Mesenchymal stem cell (in vitro differentiated cells and primary cell): ENCODE results near the gene PAPPA2.

Experiments used
- DNase-seq: peaks from one replicate; pipeline ENCODE4 v3.0.0-alpha.2; 2013
- H2AFZ ChIP-seq: one replicate; pipeline ENCODE4 v1.6.1; 2013; ENCODE audit warnings: low read depth, mild to moderate bottlenecking, control low read depth, inconsistent platforms, low read length, moderate library complexity
- H2AK5ac ChIP-seq: 2 replicates; pipeline ENCODE4 v1.6.1; 2013; ENCODE audit warnings: low read length, moderate library complexity, mild to moderate bottlenecking, inconsistent platforms; ENCODE audit not compliant: severe bottlenecking
- H2BK120ac ChIP-seq: one replicate; pipeline ENCODE4 v1.6.1; 2013; ENCODE audit warnings: low read depth, mild to moderate bottlenecking, inconsistent platforms, low read length, moderate library complexity
- H2BK12ac ChIP-seq, 2 experiments: one replicate each; pipeline ENCODE4 v1.6.1; 2013; ENCODE audit warnings: inconsistent platforms in 2 of 2, low read length in 2 of 2, mild to moderate bottlenecking in 2 of 2, moderate library complexity in 2 of 2, control low read depth in 1 of 2
- H2BK15ac ChIP-seq: one replicate; pipeline ENCODE4 v1.6.1; 2013; ENCODE audit warnings: mild to moderate bottlenecking, low read depth, inconsistent platforms; ENCODE audit not compliant: poor library complexity, severe bottlenecking
- H2BK5ac ChIP-seq: 2 replicates; pipeline ENCODE4 v1.6.1; 2013; ENCODE audit warnings: low read depth, mild to moderate bottlenecking, low read length, control low read depth, inconsistent platforms; ENCODE audit not compliant: poor library complexity, severe bottlenecking
- H3K14ac ChIP-seq, 2 experiments: one replicate each; pipeline ENCODE4 v1.6.1; 2013; ENCODE audit warnings: inconsistent platforms in 2 of 2, low read length in 2 of 2, control low read depth in 1 of 2, mild to moderate bottlenecking in 1 of 2, moderate library complexity in 1 of 2
- H3K18ac ChIP-seq, 2 experiments: one replicate each; pipeline ENCODE4 v1.6.1; 2013; ENCODE audit warnings: inconsistent platforms in 2 of 2, low read length in 2 of 2, control low read depth in 1 of 2, low read depth in 1 of 2, mild to moderate bottlenecking in 1 of 2
- H3K23ac ChIP-seq, 2 experiments: one replicate each; pipeline ENCODE4 v1.6.1; 2013; ENCODE audit warnings: inconsistent platforms in 2 of 2, low read length in 2 of 2, mild to moderate bottlenecking in 2 of 2, moderate library complexity in 2 of 2, control low read depth in 1 of 2
- H3K27ac ChIP-seq: 2 replicates; pipeline ENCODE4 v1.5.1; 2013; ENCODE audit warnings: mild to moderate bottlenecking, moderate library complexity, low read length, control low read depth, inconsistent platforms; ENCODE audit not compliant: poor library complexity, severe bottlenecking
- H3K27me3 ChIP-seq, 2 experiments: 2 replicates each; pipeline versions ENCODE4 v1.6.1 to v1.7.0; 2013; ENCODE audit warnings: low read length in 2 of 2, mild to moderate bottlenecking in 2 of 2, moderate library complexity in 2 of 2, control low read depth in 1 of 2, inconsistent platforms in 1 of 2; ENCODE audit not compliant: control insufficient read depth in 1 of 2, insufficient read depth in 1 of 2
- H3K36me3 ChIP-seq, 2 experiments: 2 replicates each; pipeline versions ENCODE4 v1.6.1 to v1.7.0; 2013; ENCODE audit warnings: low read length in 2 of 2, control low read depth in 1 of 2, inconsistent platforms in 1 of 2, low read depth in 1 of 2, mild to moderate bottlenecking in 1 of 2; ENCODE audit not compliant: insufficient read depth in 2 of 2, control insufficient read depth in 1 of 2
- H3K4ac ChIP-seq, 2 experiments: one replicate each; pipeline ENCODE4 v1.6.1; 2013; ENCODE audit warnings: inconsistent platforms in 2 of 2, low read length in 2 of 2, mild to moderate bottlenecking in 2 of 2, moderate library complexity in 2 of 2, control low read depth in 1 of 2, low read depth in 1 of 2
- H3K4me1 ChIP-seq: 2 replicates; pipeline ENCODE4 v1.6.1; 2013; ENCODE audit warnings: low read depth, low read length, control low read depth; ENCODE audit not compliant: control insufficient read depth, insufficient read depth
- H3K4me2 ChIP-seq: 2 replicates; pipeline ENCODE4 v1.6.1; 2013; ENCODE audit warnings: low read length, mild to moderate bottlenecking, inconsistent platforms; ENCODE audit not compliant: poor library complexity, severe bottlenecking
- H3K4me3 ChIP-seq, 2 experiments: 2 replicates each; pipeline versions ENCODE4 v1.5.1 to v1.7.0; 2013; ENCODE audit warnings: low read length in 2 of 2, mild to moderate bottlenecking in 2 of 2, control low read depth in 1 of 2, low read depth in 1 of 2; ENCODE audit not compliant: insufficient read depth in 1 of 2
- H3K79me1 ChIP-seq: replicated peaks from 2 replicates; pipeline ENCODE4 v1.6.1; 2013; ENCODE audit warnings: mild to moderate bottlenecking, control low read depth, low read length, inconsistent platforms; ENCODE audit not compliant: poor library complexity, severe bottlenecking
- H3K9ac ChIP-seq: 2 replicates; pipeline ENCODE4 v1.7.0; 2013; ENCODE audit warnings: mild to moderate bottlenecking, low read length, moderate library complexity
- H3K9me3 ChIP-seq: 2 replicates; pipeline ENCODE4 v1.7.0; 2013; ENCODE audit warnings: mild to moderate bottlenecking, low read length; ENCODE audit not compliant: control insufficient read depth
- H4K8ac ChIP-seq: one replicate; pipeline ENCODE4 v1.6.1; 2013; ENCODE audit warnings: inconsistent platforms, mild to moderate bottlenecking, low read length, moderate library complexity
- H4K91ac ChIP-seq: one replicate; pipeline ENCODE4 v1.6.1; 2013; ENCODE audit warnings: mild to moderate bottlenecking, low read length, inconsistent platforms
- WGBS: methylation state at CpG from one replicate; pipeline ENCODE4 v1.1.7; 2013; ENCODE audit warnings: mixed read lengths; 5-methylcytosine and 5-hydroxymethylcytosine counted together

The PAPPA2 gene

DNA sequence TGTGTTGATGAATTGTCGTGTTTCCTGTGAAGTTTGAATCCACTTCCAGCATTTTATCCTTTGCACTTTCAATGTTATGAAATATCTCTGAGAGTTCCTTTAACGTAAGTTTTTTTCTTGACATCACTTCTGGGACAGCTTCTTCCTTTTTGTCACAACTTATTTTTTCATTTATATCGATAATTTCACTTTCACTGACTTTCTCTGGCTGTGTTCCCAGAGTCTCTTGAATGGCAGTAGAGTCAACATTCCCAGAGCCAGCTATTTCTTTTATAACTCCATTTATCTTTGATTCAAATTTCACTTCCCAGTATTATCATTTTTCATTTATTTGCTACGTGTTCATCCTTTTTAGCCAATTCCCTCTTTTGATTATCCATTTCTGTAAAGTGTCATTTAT lies 256.5 kb downstream of the PAPPA2 start:
- Histone ChIP-seq H3K4ac (no peak overlapping the region), H3K9ac (peak overlapping the region; percentile 57), H3K14ac (no peak overlapping the region), H3K27ac (no peak overlapping the region), H3K4me1 (no peaks in the 10 kb centered on the region), H2AK5ac (no peak overlapping the region), H2BK120ac (no peak overlapping the region), H3K4me3 (peak overlapping the region in 1 of 2 experiments; percentile 17), H3K27me3 (no peaks in the 10 kb centered on the region), H3K23ac (no peak overlapping the region), H2BK12ac (no peak overlapping the region), H3K4me2 (no peak overlapping the region), H4K8ac (no peak overlapping the region), H4K91ac (no peak overlapping the region), H2AFZ (no peak overlapping the region), H2BK15ac (no peak overlapping the region), H3K79me1 (no peaks in the 10 kb centered on the region), H2BK5ac (no peak overlapping the region), H3K36me3 (no peaks in the 10 kb centered on the region), H3K18ac (no peak overlapping the region), H3K9me3 (no peaks in the 10 kb centered on the region)
- WGBS, result 76% methylated on average over 3 of the region's 4 CpGs
- no peak for DNase-seq

GRCh38 chr1:176720838-176721237 lies 257.9 kb downstream of the PAPPA2 start:
- H3K4me1 ChIP-seq, result no peaks in the 10 kb centered on the region

GRCh38 chr1:176733661-176734060 lies 270.7 kb downstream of the PAPPA2 start:
- DNase-seq, result no peak
- Histone ChIP-seq H3K27ac (no peak overlapping the region), H3K18ac (no peak overlapping the region), H3K4ac (no peak overlapping the region), H4K8ac (no peak overlapping the region), H2BK120ac (no peak overlapping the region), H2AFZ (no peak overlapping the region), H3K4me2 (no peak overlapping the region), H2BK12ac (no peak overlapping the region), H2BK5ac (no peak overlapping the region), H3K4me1 (no peaks in the 10 kb centered on the region), H3K4me3 (no peak overlapping the region), H2AK5ac (no peak overlapping the region), H3K36me3 (no peaks in the 10 kb centered on the region), H2BK15ac (no peak overlapping the region), H3K9me3 (no peaks in the 10 kb centered on the region), H3K9ac (no peak overlapping the region), H3K79me1 (no peaks in the 10 kb centered on the region), H3K27me3 (peaks cover 0 to 2% of the 10 kb centered on the region in 2 experiments), H4K91ac (no peak overlapping the region), H3K14ac (no peak overlapping the region), H3K23ac (no peak overlapping the region)
- WGBS, result no CpG with 5 or more reads among the region's 1 CpG

More at GRCh38 chr1:176720838-176721237, 257.9 kb downstream of the PAPPA2 start:
- Histone ChIP-seq H4K91ac (no peak overlapping the region), H3K9ac (no peak overlapping the region), H2BK12ac (no peak overlapping the region), H2BK120ac (no peak overlapping the region), H3K36me3 (no peaks in the 10 kb centered on the region), H3K18ac (no peak overlapping the region), H2AFZ (no peak overlapping the region), H3K4me3 (no peak overlapping the region), H3K27ac (no peak overlapping the region), H3K23ac (no peak overlapping the region), H3K9me3 (no peaks in the 10 kb centered on the region), H2BK15ac (no peak overlapping the region), H4K8ac (no peak overlapping the region), H3K79me1 (no peaks in the 10 kb centered on the region), H2AK5ac (no peak overlapping the region), H3K14ac (no peak overlapping the region), H3K4ac (no peak overlapping the region), H2BK5ac (no peak overlapping the region), H3K27me3 (no peaks in the 10 kb centered on the region), H3K4me2 (no peak overlapping the region)
- no CpG with 5 or more reads among the region's 1 CpG for WGBS
- DNase-seq, result no peak

DNA sequence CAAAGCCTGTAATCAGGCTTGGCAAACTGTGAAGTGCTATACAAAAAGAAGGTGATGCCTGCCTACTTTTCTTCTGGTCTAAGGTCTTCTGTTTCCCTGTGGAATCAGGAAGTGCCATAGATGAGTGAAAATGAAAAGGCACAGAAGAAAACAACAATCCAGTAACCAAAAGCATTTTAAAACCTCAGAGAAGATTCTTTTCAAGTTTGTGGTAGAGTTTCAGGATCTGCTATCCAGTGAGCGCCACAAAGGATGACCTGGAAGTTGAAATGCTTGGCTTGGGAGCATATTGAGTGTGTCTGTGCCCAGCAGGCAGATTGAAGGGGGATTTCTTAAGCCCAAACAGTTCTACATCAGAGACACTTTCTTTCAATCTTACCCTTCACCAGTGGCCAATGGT lies 272.2 kb downstream of the PAPPA2 start:
- H2AK5ac ChIP-seq, result no peak overlapping the region
- H3K14ac ChIP-seq, result no peak overlapping the region
- no peak overlapping the region for H4K91ac ChIP-seq
- H2BK120ac ChIP-seq, result no peak overlapping the region
- no peak overlapping the region for H2AFZ ChIP-seq
- H3K4me3 ChIP-seq, result no peak overlapping the region
- no peaks in the 10 kb centered on the region for H3K79me1 ChIP-seq
- H3K27ac ChIP-seq, result no peak overlapping the region
- H3K23ac ChIP-seq, result no peak overlapping the region
- H3K27me3 ChIP-seq, result peaks cover 0 to 2% of the 10 kb centered on the region in 2 experiments
- no peaks in the 10 kb centered on the region for H3K4me1 ChIP-seq
- H3K4me2 ChIP-seq, result no peak overlapping the region
- 43% methylated on average over 1 of the region's 1 CpG for WGBS
- H4K8ac ChIP-seq, result no peak overlapping the region
- no peak overlapping the region for H2BK15ac ChIP-seq
- no peaks in the 10 kb centered on the region for H3K36me3 ChIP-seq
- no peak overlapping the region for H3K9ac ChIP-seq
- H2BK12ac ChIP-seq, result no peak overlapping the region
- DNase-seq, result peak; percentile 22
- H3K4ac ChIP-seq, result no peak overlapping the region
- no peak overlapping the region for H2BK5ac ChIP-seq
- no peaks in the 10 kb centered on the region for H3K9me3 ChIP-seq
- no peak overlapping the region for H3K18ac ChIP-seq
